Hematopoietic multipotent progenitor cell (in vitro differentiated cells): ENCODE data around the gene ARSJ. TPM values are rescaled to one million over a fixed set of nuclear protein-coding genes. Genes with fewer than 3 reads are reported as not detected.
A peak's percentile ranks its signal among the peaks of the same experiment; 100 is the strongest.
"Not testable (repeated sequence)": the region's sequence is repeated elsewhere in the genome, so short reads cannot be mapped to it uniquely, and the experiment has no call there.

Source experiments
- DNase-seq, 3 donors: peaks; one replicate each; pipeline ENCODE4 v3.0.0-alpha.2; 2011 to 2015; ENCODE audit warnings: low read depth in 2 of 3, low spot score in 2 of 3
- total RNA-seq: library from RNA; depleted of rRNA; stranded (reverse); fragments of >200 nt; gene quantifications from one replicate; pipeline ENCODE4 v1.2.3, GENCODE V29; 2012

The ARSJ gene
- total RNA-seq, 1 donor, result under 0.01 TPM

DNA sequence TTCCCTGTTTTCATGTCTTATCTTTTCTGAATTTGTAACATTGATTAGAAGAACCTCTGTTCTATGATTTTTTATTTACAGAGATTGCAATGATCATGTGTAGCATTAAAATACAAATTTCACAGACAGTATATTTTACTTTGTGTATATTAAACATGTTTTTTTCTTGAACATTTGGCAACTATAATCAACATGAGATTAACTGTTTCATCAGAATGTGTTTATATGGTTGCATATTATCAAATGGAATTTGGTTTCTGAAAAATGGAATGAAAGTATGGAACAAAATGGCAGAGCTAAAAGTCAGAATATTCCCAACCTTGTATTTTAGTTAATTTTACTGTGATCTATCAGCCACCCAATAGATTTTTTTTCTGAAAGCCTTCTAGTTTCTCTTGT, 19.9 kb downstream of the ARSJ start:
- DNase-seq, result no peak

DNA sequence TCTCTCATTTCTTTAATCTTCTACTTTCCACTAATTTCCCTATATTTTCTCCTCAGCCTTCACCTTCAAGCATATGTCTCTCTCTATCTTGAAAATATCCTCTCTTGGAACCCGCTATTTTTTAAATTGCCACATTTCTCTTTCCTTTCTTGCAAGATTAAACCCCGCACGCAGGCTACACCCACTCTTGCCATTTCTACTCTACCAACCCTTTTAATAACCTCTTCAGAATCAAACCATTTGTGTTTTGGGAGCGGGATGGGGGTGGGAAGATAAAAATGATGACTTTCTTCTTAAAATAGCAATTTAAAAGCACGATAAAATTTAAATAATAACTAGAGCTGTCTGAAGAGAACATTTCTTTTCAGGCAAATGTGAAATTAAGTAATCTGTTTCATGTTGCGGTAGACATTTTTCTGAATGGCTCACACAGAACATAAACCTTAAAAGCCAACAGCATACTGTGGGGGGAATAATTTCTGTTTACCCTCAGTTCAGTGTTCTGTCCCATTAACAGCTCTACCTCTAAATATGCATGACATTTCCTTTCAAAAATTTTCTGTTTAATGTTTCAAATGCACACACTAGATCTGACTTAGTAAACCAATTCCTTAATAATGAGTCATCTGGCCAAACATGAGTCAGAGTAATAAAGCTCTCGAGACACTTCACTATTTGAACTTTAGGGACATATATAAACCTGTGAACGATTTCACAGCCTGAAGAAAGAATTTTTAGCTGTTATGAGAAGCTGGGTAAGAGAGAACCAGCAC, 20.5 kb downstream of the ARSJ start:
- DNase-seq, result no peak

DNA sequence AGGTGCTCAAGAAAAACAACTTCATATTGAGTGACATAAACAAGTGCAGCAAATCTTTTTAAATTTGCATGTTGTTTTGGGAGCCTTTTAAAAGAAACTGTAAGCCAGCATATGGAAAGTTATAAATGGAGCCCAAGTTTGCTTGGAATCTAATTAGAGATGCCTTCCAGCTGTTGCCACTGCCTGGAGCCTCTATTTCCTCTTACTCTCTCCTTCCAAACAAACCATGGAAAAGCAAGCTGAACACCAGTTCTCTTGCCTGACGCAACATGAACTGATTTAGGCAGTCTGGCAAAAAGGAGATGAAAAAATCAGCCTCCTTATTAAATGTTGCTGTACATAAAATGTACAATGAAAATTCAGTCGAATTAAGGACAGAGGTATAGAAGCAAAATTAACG, 21.5 kb downstream of the ARSJ start:
- no peak for DNase-seq

DNA sequence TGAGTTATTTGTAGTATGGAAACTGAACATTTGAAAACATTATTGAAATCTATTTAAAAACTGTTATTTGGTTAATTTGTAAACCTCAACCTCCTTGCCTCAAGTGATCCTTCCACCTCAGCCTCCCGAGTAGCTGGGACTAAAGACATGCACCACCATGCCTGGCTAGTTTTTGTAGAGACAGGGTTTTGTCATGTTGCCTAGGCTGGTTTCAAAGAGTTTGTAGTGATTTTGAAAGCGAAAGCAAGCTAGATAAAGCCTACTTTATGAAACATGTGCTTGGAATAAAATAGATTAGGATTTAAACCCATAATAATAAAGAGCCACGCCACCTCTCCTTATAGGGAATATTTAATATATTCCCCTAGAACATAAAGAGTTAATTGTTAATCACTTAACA, 23.5 kb downstream of the ARSJ start:
- DNase-seq, result no peak

DNA sequence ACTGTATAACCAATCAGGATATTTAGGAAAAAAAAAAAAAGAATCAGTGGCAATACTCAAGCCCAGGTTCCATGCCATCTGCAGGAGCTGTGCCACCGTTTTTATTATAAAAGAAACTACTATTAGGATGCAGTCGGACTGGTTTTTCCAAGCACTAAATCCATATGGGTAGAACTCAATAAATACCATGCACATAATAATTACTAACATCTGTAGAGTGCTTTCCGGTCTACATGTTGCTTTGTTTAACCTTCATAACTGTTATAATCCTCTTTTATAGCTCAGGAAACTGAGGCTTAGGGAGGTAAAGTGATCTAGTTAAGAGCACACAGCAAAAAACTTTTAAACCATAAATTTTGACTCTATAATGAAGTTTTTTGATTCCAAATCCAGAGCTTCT, 24.0 kb downstream of the ARSJ start:
- DNase-seq, result no peak

DNA sequence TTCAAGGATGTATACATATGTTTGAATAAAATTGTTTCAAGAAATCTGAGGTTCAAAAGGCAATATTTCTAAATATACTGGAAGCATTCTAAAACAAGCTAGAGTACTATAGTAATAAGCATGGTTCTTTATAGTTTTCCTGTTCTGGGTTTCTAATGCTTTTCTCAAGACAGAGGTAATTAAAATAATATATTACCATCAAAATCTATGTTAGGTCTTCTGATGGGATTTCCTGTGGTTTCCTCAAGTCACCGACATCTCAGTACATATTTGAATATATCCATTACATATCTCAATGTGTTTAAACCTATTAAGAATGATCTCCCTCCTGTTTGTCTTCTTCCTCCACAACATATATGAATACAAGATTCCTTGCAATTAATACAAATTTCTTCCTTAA, 25.6 kb downstream of the ARSJ start:
- DNase-seq, result no peak

DNA sequence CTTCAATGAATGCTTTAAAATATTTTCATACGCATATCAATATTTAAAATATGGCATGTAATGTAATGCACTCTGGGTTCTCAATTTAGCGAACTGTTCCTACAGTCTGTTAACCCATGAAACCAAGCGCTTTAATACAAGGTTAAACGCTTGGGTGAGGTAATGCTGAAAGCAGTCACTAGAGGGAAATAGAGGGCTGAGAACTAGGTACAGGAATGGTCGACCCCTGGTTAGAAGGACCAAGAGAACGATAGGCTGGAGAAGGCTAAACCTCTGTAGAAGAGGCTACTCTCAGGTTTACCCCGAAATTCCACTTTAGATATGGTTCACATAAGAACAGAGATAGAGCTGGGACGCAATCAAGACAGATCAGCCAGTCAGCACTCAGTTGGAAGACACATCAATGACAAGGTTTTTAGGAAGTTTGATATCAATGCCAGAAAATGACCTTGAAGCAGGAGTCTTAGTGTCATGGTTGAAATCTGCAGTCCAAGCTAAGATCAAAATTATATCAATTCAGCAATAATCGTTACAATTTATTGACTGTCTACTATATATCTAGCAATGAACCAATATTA, 26.9 kb downstream of the ARSJ start:
- peak in 2 of 3 donors; percentile 38 to 68 for DNase-seq

DNA sequence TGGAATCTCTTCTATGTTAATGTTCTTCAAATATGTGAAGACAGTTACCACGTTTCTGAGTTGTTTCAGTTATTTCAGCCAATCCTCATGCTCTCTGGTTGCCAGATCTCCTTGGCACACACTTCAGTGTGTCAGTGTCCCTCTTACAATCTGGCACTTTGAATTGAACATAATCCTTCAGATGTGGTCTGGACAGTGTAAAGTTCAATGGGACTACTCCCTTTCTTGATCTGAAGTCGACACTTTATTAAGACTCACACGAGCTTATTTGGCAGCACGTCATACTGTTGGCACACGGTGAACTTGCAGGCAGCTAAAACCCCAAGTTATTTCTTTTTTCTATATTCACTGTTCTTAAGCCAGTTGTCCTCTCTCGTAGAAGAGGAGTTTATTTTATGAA, 28.2 kb downstream of the ARSJ start:
- DNase-seq, result no peak

DNA sequence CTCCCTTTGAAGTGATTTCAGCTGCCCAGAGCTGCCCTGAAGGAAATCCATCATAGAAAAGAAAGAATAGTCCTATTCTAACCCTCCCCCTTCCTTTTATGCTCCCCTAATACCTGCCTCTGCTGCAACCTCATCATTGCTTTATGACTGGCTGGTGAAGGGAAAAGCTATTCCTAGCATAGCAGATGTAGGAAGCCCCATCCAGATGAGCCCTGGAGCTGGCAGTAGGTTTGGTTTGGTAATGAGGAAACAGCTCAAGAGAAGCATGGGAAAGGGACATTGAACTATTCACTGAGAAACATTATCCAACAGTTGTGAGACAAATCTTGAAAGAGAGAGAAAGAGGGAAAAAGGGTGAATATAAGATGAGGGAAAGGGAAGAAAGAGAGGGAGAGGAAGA, 29.2 kb downstream of the ARSJ start:
- DNase-seq, result no peak

DNA sequence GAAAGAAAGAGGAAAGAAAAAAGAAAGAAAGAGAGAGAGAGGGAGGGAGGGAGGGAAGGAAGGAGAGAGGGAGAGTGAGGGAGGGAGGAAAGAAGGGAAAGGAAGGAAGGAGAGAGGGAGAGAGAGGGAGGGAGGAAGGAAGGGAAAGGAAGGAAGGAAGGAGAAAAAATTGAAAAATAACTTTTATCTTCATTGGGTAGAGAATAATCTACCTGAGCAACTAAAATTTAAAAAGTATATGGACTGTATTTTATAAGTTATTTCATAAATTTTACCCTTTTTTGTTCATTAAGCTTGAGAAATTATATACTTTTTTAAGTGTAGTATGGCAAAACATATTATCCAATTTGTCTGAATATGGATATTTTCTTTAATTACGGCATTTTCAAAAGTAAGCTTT, 32.0 kb downstream of the ARSJ start:
- DNase-seq, result no peak

DNA sequence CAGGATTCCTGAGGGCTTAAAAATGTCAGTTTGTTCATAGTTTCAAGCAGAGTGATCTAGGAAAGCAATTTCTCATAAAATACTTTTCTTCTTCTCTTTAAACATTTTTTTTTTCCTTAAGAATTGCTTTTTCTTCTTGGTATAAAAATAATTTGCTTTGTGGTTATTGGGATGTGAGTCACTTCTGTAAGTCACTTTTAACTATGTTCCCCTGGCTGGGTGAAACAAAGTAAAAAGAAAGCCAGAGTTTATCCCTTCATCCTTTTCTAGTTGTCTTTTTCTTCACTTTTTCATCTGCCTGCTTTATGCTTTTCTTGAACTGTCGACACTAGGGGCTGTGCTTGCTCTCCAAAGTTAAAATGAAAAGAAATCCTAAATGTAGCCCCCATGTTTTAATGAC, 33.5 kb downstream of the ARSJ start:
- no peak for DNase-seq

DNA sequence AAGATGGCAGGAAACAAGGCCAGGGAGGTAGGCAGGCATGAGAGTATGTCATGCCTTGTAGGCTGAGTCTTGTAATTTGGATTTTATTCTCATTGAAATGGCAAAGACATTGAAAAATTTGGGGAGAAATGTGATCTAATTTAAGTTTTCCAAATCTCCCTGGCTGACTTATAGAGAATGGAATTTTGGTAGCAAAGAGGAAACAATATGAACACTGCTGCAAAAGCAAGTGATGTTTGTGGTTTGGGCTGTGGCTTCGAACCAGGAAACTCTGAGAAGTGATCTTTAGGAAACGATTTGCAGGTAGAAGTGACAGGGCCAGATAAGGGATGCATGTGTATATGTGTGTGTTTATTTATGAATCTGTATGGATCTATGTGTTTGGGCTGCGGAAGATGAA, 35.6 kb downstream of the ARSJ start:
- DNase-seq, result peak in 2 of 3 donors; percentile 1 to 15

DNA sequence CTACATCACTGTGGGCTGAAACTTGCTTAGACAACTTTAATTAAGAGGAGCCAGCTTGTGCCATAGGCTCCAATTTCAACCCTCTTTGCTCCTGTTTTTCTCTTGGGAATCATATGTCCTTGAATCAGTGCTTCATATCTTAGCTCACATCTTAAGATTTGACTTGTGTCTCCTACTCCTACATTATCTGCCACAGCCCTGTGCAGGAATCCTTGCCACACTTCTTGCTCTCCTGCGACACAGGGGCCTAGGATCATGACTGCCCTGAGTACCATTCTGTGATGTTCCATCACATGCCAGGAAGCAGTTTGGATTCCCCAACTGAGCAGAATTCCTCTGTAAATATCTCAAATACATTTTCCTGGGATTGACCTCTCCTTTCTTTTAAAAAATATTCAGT, 36.4 kb downstream of the ARSJ start:
- DNase-seq, result no peak

DNA sequence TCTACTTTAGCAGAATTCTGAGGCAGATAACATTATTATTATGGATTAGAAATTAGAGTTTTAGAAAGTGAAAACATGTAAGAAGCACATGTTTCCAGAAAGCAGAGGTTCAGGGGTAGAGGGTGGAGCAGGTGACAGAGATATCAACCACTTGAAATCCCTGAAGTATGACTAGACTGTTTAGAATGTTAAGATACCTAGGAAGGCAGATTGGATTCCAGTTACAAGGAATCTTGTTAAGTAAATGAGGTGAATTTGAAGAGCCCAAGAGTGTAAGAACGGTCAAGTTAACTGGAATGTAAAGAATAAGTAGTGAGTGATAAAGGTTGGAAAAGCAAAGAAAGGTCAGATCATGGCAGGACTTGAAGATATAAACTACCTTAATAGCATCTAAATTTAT, 37.6 kb downstream of the ARSJ start:
- no peak for DNase-seq

DNA sequence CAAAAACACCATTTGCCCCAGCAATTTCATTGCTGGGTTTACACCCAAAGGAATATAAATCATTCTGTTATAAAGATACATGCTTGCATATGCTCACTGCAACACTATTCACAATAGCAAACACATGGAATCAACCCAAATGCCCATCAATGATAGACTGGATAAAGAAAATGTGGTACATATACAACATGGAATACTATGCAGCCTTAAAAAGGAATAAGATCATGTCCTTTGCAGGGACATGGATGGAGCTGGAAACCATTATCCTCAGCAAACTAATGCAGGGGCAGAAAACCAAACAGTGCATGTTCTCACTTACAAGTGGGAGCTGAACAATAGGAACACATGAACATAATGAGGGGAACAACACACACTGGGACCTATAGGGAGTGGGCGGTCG, 39.3 kb downstream of the ARSJ start:
- DNase-seq, result not testable (repeated sequence)

DNA sequence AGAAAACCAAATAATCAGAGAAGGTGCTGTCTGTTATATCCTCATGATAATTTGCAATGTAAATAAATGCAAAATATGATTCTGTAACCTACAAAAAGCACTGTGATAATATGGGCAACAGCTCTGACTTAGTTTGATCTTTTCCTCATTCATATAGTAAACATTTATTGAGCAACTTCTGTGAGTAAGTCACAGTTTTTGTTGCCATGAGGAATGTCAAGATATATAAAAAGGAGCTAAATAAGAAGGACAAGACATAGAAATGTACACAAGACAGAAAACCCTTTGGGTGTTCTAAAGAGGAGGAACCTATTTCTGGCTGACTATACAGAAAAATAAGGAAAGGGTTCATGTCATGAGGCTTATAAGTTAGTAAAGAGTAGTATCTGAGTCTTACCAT, 44.3 kb downstream of the ARSJ start:
- no peak for DNase-seq

DNA sequence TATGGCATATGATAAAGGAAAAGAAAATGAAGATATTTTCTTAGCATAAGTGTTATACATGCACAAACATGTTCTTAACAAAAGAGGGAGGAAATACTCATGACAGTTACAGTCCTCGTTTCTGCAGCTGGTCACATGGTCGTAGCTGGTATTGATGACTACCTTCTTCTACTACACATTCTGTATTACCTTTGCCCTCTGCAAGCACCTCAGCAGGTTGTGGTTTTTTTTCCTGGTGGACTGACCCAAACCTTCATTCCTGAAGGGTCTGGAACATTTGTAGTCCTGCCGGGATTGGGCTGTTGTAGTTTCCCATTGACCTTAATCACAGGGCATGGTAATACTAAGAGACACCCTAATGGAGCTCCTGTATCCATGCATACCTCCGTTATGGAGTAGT, 54.7 kb downstream of the ARSJ start:
- not testable (repeated sequence) for DNase-seq

DNA sequence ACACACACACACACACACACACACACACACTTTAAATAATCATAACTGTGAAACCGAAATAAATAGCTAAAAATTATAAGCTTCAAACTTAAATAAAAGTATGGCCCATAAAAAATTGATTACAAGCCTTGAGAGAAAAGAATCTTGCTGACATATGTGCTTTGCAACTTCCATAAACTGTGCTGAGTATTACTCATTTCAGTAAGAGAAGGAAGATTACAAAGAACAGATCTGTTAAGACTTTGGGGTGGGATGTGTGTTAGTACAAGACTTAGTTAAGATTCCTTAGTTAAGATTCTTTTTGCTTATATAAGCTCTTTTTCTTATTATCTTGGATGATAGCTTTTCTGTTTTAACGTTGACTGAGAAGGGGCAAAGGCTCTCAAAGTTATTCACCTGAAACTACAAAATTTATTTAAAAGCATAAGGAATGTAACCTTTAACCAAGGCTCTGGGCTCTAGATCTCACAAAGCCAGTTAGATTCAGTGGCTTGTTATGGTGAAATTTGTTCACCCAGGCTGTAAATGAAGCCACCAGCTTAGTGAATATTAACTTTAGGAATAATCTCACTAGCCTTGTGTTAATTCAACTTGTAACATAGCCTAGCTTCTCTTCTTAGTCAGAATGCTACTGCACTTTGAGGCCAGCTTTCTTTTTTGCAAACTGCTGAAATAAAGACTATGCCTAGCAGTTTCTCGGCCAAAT, 58.2 kb downstream of the ARSJ start:
- no peak for DNase-seq

DNA sequence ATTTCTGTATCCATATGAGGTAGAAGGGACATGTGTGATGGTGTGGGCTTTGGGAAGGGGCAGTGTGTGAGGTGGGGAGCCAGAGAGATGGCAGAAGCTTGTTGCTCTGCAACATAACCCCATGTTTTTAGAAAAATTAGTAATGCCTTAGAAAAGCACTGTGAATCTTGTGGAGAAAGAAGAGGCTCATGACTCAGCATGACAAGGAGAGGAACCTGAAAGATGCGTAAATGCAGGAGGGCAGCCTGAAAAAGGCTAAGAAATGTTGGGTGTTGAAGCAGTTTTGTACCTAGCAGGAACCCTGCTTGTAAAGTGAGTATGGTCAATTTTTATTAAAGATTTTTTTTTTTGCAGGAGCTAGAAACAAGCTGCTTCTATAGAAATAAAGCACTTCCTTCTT, 59.8 kb downstream of the ARSJ start:
- DNase-seq, result no peak

DNA sequence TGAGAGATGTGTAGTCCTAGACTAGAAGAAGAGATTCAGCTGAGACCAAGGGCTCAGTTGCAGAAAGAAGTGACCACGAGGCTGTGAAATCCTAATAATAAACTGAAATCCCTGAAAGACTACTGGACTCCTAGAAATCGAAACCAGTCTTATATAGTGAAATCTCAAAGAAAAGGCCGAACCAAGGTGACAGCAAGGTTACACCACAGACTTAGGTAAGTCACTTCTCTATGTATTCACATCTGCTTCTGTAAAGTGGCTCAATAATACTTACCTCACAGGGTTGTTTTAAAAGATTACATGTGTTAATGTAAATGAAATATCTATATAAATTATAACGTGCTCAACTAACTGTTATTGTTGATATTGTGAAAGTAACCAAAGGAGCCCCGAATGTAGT, 60.3 kb downstream of the ARSJ start:
- no peak for DNase-seq

DNA sequence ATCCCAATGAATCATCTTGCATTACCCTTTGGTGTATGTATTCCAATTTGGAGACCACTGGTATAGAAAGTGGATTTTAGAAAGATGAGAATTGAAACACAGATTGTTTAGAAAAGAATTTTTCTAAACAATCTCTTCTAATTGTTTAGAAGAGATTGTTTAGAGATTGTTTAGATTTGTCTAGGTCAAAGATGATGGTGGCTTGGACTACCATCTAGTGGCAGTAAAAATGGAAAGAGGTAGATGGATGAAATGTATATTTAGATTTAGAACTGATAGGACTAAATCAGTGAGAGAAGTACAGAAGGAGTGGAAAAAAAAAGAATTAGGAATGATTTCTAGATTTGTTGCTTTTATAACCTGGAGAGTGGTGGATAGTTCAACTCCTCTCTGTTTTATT, 70.6 kb downstream of the ARSJ start:
- peak in 1 of 3 donors; percentile 5 for DNase-seq

DNA sequence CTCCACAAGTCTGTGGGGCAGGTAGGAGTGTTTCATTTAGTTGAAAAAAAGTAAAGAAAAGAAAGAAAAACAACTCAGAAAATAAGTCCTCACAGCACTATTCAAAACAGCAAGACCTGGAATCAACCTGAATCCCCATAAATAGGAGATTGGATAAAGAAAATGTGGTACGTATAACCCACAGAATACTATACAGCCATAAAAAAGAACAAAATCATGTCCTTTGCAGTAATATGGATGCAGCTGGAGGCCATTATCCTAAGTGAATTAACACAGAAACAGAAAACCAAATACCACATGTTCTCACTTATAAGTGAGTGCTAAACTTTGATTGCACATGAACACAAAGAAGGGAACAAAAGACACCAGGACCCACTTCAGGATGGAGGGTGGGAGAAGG, 71.9 kb downstream of the ARSJ start:
- no peak for DNase-seq
